GM18870 (cell line): ENCODE measurements around the gene NUTM1.
"Not testable (repeated sequence)": the region's sequence is repeated elsewhere in the genome, so short reads cannot be mapped to it uniquely, and the experiment has no call there.

Experiments
- ATAC-seq: cut with Tn5 transposase; IDR thresholded peaks from one replicate; pipeline ENCODE4 v1.9.1; 2021; ENCODE audit warnings: moderate library complexity; ENCODE audit not compliant: unreplicated experiment

Gene NUTM1

DNA sequence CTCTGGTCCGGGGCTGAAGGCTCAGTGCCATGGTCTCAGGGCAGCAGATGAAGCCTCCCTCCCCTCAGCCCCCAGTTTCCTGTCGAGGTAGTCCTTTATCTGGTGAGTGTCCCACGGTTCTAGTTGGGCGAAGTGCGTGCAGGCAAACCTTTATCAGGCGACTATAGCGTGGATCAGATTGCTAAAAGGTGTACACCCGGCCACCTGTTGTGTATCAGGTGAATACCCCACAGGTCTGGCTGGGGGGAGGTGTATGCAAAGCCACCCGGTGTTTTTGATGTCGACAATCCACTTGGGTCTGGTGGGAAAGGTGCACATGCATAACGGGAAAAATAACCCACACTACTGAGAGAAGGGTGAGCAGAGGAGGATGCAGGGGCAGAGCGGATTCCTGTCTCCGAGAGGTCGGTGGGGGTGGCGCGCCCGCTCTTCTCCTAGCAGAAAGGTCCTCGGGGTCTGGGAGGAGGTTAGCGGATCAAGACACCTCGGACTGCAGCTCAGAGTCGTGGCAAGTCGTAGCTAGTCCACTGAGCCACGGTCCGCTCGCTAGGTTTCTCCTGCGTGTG is 6.0 kb upstream of the NUTM1 start:
- ATAC-seq = no peak

DNA sequence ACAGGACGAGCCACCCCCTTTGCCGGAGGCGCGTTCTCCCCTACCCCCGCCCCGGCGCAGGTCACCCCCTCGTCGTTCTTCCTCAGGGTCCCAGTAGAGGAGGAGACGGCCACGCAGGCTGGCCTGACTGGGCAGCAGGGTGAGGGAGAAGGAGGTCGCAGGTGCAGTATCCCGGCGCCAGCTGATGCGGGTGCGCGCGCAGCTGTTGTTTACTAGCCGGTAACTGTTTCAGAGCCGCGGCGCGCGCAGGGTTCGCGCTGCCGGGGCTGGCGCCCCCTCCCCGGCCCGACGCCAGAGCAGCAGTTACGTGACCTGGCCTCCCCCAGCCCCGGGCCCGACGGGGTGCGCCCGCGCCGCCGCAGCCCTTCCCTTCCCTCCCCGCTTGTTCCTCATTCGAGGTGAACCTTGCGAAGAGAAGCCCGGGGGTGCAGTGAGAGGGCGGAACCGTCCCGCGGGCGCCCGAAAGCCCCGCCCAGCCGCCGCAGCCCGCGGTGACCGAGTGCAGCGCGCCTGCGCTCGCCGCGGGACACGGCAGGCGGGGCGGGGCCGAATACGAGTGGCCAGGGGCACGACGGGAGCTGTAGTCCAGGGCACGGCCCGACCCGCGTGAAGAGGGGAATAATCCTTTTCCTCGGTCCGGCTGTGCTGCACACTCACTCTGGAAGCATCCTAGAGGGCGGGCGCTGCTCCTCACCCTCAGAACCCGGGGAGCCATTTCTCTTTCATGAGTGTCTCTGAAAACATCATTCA is 5.4 kb upstream of the NUTM1 start, which contains the start of gene SLC12A6:
TSS of gene SLC12A6 (minus strand) at position 225 of the 750 bp plus-strand sequence. CDS start 1,101 bp downstream, outside the sequence.
- ATAC-seq = peak; percentile 32

- no peak for ATAC-seq
These were observed 4.8 kb upstream of the NUTM1 start for GRCh38 chr15:34338347-34338746.

GRCh38 chr15:34339946-34340345 is 3.2 kb upstream of the NUTM1 start:
- ATAC-seq = no peak

DNA sequence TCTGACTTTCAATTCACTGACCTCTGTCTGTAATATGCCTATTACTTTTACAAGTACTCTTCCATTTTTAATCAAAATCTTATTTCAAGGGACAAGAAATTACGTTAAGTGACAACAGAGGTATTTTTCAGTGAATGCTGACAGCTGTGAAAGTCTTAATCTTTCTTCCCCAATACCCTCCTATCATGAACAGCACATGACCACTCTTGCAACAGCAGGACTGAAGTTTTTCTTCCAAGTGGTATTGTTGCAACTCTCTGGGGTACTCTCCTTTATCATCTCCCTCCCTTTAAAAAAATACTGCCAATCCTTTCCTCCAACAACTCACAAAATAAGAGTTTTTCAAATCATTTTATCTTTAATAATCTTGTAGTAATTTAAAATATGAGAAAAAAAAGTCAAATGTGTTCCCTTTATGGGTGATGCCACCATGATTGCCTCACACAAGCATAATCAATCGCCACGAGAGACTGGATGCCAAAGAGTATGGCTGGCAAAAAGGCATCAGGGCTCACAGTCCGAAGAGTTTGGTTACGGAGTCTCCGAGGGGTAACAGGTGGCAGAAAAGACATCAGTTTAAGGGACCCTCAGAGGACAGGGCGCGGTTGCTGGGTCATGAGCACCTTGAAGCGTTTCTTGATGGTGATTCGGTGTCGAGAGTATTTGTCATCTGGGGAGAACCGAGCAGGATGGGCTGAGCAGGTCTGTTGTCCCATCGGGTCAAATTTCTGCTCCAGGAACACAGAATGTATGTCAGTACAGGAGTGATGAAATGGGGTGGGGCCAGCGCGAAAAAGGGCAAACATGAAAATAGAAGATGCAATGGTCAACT is 1.5 kb upstream of the NUTM1 start:
- ATAC-seq = no peak

DNA sequence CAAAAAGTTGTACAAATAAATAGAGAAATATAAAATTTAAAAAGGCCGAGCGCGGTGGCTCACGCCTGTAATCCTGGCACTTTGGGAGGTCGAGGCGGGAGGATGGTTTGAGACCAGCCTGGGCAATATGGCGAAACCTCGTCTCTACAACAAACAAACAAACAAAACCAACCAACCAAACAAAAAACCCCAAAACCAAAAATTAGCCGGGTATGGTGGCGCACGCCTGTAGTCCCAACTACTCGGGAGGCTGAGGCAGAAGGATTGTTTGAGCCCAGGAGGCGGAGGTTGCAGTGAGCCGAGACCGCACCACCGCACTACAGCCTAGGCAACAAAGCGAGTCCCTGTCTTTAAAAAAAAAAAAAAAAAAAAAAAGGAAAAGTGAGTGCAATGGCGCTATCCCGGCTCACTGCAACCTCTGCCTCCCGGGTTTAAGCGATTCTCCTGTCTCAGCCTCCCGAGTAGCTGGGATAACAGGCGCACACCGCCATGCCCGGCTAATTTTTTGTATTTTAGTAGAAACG is 840 bp upstream of the NUTM1 start:
- not testable (repeated sequence) for ATAC-seq

DNA sequence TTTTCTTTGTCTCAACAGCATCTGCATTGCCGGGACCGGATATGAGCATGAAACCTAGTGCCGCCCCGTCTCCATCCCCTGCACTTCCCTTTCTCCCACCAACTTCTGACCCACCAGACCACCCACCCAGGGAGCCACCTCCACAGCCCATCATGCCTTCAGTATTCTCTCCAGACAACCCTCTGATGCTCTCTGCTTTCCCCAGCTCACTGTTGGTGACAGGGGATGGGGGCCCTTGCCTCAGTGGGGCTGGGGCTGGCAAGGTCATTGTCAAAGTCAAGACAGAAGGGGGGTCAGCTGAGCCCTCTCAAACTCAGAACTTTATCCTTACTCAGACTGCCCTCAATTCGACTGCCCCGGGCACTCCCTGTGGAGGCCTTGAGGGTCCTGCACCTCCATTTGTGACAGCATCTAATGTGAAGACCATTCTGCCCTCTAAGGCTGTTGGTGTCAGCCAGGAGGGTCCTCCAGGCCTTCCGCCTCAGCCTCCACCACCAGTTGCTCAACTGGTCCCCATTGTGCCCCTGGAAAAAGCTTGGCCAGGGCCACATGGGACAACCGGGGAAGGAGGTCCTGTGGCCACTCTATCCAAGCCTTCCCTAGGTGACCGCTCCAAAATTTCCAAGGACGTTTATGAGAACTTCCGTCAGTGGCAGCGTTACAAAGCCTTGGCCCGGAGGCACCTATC is 5.0 kb downstream of the NUTM1 start:
- ATAC-seq = no peak

DNA sequence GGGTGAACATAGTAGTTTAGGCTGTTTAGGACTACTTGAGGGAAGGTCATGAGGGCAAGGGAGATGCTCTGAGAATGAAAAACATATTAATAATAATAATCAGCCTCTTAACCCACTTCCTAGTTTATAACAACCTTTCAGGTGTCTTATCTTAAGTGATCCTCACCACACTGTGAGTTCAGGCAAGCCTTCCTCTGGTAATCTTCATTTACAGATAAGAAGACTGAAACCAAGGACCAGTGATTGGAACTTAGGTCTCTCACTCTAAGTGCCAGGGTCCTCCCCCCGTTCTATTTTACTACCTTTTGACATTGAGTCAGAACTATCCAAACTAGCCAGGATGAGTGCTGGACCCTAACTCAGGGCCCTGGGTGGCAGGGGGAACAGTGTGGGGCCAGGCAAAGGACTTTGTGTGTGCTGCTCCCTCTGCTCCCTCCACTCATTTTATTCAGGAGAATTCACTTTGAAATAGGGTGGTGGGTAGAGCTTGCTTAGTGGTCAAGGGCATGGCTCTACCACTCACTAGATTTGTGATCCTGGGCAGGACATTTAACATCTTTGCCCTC is 5.7 kb downstream of the NUTM1 start:
- ATAC-seq = no peak

- no peak for ATAC-seq
These were observed 6.7 kb downstream of the NUTM1 start for GRCh38 chr15:34349769-34350168.

- ATAC-seq = not testable (repeated sequence)
These were observed 9.9 kb downstream of the NUTM1 start for GRCh38 chr15:34352996-34353395.

DNA sequence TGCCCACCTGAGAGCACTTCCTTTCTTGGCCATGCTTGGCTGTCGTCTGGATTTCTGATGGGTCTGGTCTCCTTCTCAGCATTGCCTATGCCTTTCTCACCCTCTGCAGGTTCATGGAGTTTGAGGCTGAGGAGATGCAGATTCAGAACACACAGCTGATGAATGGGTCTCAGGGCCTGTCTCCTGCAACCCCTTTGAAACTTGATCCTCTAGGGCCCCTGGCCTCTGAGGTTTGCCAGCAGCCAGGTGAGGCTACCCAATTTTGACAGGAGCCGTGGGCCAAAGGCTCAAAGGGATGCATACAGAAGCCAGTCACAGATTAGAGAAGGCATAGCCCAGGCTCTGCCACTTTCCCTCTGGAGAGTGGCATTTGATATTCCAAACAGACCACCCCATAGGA is 10.5 kb downstream of the NUTM1 start:
- ATAC-seq = no peak

- no peak for ATAC-seq
These were observed 11.2 kb downstream of the NUTM1 start for GRCh38 chr15:34354286-34354685.

- ATAC-seq = no peak
These were observed 12.1 kb downstream of the NUTM1 start for GRCh38 chr15:34355241-34355640.

DNA sequence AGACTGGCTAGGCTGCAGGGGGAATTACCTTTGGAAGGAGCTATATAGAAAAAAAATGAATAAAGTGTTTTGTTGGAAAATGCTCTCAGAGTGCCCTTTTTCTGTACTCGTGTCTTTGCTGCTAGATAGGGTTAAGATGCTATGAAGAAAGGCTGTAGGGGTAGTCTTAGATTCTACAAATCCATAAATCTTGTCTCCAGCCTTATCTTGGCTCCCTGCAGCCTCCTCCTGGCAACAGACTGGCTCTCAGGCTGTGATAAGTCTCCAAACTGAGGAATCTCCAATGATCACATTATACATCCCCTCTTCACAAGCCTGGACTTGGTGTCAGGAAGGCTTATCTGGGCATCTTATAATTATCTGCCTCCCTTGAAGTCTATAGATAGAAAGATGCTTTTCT is 14.5 kb downstream of the NUTM1 start:
- no peak for ATAC-seq

DNA sequence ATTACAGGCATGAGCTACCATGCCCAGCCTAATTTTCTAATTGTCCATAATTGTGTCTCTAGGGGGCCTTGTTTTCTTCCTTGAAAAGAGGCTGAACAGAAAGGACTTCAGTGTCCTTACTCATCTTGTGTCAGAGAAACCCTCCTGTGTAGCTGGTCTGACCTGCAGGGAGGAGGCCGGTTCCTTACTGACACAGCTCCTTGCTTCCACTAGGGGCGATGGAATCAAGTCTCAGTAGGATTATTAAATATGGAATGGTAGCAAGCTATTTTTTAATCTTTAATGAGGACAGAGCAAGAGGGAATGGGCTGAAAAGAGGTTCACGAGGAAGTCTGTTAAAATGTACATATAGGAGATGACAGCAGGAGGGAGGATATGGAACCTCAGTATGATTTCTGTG is 15.3 kb downstream of the NUTM1 start:
- ATAC-seq = no peak

- no peak for ATAC-seq
These were observed 15.8 kb downstream of the NUTM1 start for GRCh38 chr15:34358948-34359347.

- ATAC-seq = no peak
These were observed 16.3 kb downstream of the NUTM1 start for GRCh38 chr15:34359416-34359815.

DNA sequence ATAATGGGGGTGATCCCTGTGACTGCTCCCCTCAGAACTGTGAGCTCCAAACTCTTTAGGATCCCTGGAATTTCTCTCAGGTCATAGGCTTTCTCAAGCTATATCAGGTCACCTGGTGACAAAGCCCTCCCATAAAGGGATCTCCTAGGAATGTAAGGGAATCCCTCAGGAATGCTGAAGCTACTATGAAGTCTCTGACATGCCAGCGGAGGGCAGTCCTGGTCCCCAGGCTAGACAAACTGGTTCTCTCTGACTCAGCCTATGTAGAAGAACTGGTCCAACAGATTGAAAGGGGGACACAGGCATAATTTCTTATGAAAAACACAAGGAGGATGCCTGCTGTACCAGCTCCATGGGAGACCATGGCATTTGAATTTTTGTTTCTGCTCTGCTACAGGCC is 17.2 kb downstream of the NUTM1 start:
- ATAC-seq = no peak

- ATAC-seq = no peak
These were observed 18.2 kb downstream of the NUTM1 start for GRCh38 chr15:34361278-34361677.

DNA sequence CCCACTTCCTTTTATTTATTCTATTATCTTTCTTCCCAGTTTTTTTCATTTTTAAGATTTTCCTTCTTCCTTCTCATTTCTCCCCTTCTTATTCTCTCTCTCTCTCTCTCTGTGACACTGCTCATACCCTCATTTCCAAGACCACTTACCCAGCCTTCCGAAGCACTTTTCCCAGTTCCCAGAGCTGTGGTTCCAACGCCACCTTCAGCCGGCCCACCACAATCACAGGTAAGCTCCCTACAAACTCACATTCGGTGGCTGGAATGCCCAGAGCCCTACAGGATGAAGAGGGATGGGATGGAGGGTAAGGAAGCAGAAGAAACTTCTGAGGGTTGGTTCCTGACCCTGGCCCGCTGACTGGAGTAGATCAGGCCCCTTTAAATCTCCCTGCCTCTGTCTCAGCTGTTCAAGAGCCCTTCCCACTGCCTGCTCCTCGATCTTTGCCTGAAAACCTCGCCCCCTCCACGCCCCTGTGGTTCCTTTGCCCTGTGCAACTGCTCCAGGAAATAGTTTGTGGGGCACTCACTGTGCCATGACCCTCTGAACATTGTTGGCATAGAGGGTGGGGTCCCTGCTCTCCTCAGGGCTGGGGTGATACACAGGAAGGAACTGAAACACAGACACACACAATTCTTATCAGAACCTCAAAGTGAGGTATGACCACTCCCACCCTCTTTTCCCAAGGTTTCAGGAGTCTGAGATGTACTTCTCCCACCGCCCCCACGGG is 19.1 kb downstream of the NUTM1 start:
- ATAC-seq = no peak
